DND-41 (cell line): ENCODE data around the gene KIRREL3.
"Not testable (repeated sequence)": the region's sequence is repeated elsewhere in the genome, so short reads cannot be mapped to it uniquely, and the experiment has no call there.

Source experiments
- CTCF ChIP-seq: IDR thresholded peaks from 2 replicates; pipeline ENCODE4 v1.5.1; 2012; ENCODE audit warnings: borderline replicate concordance, low read length, moderate library complexity, mild to moderate bottlenecking; ENCODE audit not compliant: poor library complexity, severe bottlenecking; ENCODE audit errors: extremely low read depth
- EZH2 ChIP-seq: IDR thresholded peaks from 3 replicates; pipeline ENCODE4 v1.6.1; 2012; ENCODE audit warnings: borderline replicate concordance, low read depth, mild to moderate bottlenecking, moderate library complexity, low read length, inconsistent platforms; ENCODE audit not compliant: severe bottlenecking

- TF ChIP-seq CTCF, EZH2: not testable (repeated sequence)
Observed at GRCh38 chr11:126396266-126396665, 604.3 kb downstream of the KIRREL3 start.
